ENCODE results near the gene OLA1.

OLA1 gene

DNA sequence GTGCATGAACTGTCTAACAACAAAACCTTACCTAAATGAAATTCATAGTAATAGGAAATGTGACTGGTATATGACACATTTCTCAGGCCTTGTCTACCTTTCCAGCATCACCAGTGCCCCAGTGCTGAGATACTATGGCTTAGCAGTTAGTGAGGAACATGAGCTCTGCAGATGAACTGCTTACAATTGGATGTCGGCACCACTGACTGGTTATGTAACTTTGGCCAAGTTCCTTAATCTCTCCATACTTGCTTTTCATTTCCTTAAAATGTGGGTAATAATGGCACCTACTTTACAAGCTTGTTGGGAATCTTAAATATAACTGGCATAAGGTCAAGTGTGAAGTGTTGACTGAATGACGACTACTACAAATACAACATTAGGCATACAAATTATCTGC is 136.3 kb downstream of the OLA1 start:
- DNase-seq, result no peak

DNA sequence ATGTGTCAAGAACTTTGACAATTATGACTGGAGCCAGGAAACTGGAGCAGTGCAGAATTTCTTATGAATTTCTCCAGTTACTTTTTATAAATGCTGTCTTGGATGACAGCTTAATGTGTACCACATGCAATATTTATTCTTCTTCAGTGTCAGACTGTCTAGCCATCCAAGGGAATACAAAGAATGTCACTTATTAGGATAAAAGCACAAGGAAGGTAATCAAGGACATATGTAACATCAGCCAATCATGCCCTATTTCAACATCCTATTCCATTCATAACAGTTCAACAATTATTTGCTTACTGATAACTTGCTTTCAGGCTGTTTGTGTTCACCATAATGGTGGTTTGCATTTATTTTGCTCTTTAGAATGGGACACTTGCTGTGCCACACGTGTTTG is 139.8 kb downstream of the OLA1 start:
- no peak for DNase-seq

DNA sequence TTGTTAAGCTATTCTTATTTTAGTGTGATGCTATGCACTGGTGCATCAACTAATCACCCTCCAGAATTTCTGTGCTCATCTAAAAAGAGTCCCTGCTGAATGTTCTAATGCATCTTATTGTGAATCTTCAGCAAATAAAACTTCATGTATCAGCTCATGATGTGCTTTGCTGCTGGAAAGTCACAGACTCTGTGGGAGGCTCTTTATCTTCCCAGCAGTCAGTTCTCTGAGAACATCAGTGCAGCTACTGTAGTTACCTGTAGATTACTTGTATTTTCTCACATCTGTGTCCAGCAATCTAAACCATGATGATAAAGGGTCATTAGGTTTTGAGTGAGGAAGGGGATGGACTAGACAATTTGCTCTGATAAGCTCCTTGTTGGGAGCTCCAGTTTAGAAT is 141.6 kb downstream of the OLA1 start:
- DNase-seq, result no peak

DNA sequence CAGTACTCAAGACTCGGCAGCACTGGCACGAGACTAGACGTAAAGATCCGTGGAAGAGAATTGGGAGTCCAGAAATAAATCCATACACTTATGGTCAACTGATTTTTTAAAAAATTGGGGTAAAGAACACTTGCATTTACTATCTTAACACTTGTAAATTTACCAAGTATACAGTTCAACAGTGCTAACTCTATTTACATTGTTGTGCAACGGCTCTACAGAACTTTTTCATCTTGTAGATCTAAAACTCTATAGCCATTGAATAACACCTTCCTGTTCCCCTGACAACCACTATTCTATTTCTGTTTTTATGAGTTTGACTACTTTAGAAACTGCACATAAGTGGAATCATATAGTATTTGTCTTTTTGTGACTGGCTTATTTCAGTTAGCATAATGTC is 153.8 kb downstream of the OLA1 start:
- no peak for DNase-seq

- no peak for DNase-seq
Measured at GRCh38 chr2:174090476-174090875, 157.9 kb downstream of the OLA1 start.

- DNase-seq, result no peak
Measured at GRCh38 chr2:174088706-174089460, 159.4 kb downstream of the OLA1 start.

DNA sequence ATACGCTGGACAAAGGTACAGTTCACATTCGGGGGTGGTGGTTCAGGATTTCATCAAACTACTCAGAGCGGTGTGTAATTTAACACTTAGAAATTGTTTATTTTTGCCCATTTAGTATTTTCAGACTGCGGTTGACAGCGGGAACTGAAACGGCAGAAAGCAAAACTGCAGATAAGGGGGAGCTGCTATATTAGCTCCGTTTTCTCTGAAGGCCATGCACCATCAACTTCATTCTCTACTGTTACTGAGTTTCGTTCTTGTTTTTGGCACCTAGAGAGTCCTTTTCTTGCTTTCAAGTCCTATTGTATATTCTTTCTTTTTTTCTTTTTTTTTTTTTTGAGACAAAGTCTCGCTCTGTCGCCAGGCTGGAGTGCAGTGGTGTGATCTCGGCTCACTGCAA is 161.6 kb downstream of the OLA1 start:
- DNase-seq, result no peak

GRCh38 chr2:174085781-174086180 is 162.6 kb downstream of the OLA1 start:
- DNase-seq, result no peak

GRCh38 chr2:174083843-174084458 is 164.4 kb downstream of the OLA1 start:
- no peak for DNase-seq

GRCh38 chr2:174080672-174081121 is 167.6 kb downstream of the OLA1 start:
- no peak for DNase-seq

DNA sequence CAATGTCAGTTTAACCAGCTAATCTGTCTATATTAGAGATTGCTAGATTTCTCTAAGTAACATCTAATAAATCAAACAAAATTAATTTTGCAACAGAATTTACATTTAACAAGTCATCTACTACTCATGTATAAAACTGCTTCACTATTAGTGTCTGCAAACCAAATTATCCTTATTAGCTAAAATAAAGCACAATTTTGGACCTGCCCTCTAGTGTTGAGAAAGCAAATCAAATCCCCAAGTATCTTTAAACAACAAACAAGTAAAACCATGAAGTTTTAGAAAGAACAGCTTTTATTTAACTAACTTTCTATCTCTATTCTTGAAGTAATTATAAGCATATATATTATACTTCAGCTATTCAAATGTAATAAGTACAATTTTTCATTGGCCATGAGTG is 170.1 kb downstream of the OLA1 start:
- DNase-seq, result peak; percentile 36

GRCh38 chr2:174076975-174077374 is 171.4 kb downstream of the OLA1 start:
- no peak for DNase-seq

- no peak for DNase-seq
Measured at GRCh38 chr2:174076040-174076439, 172.3 kb downstream of the OLA1 start.

DNA sequence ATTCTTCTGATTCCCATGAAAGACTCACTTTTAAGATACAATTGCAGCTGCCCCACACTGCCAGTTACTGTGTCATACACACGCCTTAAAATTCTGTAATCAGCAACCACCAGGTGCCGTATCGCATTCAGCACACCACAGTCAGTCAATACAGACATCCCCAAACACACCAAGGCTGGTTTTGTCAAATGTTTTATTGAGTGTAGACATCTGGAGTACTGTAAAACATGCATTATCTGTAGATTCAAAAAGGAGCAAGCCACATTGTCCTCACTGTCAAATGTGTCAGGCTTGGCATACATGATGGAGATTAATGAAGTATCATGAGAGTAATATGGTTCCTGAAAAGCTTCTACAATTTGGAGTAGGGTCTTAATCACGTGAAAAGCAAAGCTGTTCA is 173.5 kb downstream of the OLA1 start:
- DNase-seq, result no peak

DNA sequence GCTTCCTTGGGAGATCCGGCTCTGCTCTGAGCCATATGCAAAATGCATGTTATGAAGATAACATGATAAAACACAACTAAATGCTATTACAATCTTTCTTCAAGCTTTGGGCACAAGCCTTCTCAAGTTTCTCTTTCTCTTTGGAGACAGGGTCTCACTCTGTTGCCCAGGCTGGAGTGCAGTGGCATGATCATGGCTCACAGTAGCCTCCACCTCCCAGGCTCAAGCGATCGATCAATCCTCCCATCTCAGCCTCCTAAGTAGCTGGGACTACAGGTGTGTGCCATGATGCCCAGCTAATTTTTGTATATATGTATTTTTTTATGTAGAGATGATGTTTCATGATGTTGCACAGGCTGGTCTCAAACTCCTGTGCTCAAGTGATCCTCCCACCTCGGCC is 175.5 kb downstream of the OLA1 start:
- no peak for DNase-seq

GRCh38 chr2:174072069-174072468 is 176.3 kb downstream of the OLA1 start:
- DNase-seq, result no peak

GRCh38 chr2:174071321-174071720 is 177.0 kb downstream of the OLA1 start:
- DNase-seq, result no peak

DNA sequence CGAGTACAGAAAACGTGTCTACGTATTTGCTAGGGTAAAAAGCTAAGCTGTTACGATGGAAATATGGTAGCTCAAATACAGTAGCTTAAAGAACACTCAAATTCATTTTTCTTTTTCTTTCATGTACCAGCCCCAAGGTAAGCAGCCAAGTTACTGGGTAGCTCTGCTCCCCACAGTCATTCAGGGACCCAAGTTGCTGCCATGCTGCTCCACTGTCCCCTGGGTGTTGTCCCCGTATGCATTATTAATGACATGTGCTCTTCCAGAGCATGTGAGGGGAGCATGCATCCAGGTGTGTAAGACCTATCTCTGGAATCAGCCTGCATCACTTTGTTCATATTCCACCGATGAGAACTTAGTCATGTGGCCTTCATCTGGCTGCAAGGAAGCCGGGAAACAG is 178.1 kb downstream of the OLA1 start:
- DNase-seq, result no peak

DNA sequence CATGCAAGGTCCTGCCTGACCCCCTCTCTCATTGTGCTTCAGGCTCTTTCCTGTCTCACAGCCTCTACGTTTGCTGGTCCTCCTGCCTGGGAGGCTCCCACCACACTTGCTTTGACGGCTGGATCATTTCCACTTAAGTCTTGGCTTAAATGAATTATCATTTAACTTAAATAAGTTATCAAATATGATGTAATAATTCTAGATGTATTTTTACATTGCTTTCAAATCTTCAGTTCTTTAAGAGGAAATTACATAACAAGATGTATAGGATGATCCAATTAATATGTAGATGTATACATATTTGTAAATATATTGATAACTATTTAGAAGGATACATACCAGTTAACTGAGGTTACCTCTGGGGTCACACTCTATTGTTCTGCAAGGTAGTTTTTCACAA is 180.5 kb downstream of the OLA1 start:
- DNase-seq, result no peak

- no peak for DNase-seq
Measured at GRCh38 chr2:174066871-174067270, 181.5 kb downstream of the OLA1 start.

DNA sequence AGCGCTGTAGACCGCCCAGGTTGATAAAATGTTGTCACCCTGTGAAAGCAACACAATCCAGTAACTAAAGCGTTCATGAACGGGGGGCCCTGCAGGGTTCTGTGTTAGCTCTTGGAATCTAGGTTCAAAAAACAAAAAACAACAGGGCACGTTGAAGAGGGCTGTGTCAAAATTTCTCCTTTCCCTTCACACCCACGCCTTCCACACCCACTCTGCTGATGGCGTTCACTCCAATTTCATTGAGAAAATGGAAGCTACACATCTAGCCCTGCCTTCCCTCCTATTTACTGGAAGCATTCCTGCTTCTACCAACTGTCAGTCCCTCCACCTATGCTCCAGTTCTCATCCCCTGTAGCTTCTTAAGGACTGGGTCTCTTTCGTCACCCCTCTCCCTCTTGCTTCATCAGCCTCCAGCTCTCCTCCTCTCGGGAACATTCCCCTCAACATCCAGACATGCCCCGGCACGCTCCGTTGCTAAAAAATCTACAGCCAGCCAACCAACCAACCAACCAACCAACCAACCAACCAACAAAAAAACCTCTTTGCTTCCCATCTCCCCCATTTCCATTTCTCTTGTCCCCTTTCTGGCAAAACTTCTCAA is 184.7 kb downstream of the OLA1 start:
- DNase-seq, result no peak

DNA sequence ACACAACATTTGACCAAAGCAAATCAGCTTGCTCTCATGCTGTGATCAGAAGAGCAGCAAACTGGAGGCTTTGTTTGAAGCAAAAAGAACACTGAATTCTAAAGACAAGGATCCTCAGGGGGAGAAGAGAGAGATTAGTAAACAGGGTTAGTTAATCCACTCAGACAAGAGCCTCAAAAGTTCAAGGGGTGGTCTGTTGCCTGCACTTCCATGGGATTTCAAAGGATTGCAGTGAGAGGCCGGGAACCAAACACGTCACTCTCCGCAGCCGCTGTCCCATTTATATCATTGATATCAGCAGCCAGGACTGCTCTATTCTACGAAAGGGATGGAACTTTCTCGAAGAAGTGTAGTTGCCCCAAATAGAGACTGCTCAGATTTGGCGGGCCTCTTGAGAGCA is 185.4 kb downstream of the OLA1 start:
- no peak for DNase-seq

- DNase-seq, result no peak
Measured at GRCh38 chr2:174059884-174060244, 188.5 kb downstream of the OLA1 start.

DNA sequence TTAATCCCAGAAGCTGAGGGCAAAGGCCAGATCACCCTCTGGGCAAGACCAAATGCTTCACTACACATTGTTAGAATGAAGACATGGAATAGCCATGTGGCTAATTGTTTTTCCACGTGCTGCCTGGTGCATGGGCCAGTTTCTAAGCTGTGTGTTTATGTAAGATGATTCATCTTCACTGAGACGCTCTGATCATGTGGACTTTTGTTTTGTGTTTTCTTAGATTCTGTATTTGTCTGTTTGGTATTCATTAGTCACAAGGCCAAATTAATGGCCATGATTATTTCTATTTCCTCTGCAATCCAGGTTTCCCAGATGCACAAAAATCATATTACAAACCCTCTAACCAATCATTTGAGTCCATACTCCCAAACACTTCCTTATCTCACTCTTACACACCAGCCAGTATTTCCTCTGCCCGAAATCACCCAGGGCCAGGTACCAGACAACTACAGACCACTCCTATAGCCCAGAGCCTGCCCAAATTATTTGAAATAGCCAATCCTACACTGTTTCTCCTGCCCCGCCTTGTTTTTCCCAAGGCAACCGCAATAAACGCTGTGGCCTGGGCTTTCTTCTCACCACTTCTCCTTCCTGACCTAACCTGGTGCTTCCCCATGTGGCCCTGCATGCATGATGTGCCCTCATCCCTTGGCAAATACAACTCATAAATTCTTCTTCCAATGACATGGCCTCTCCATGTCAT is 189.0 kb downstream of the OLA1 start:
- no peak for DNase-seq
